Tibial artery (tissue), 4 donors: ENCODE results near the gene LRRC63.

Source experiments
- DNase-seq, 2 donors: peaks; one replicate each; pipeline ENCODE4 v3.0.0-alpha.2; 2019
- H3K27ac ChIP-seq, 2 donors: fragments of 200-600 bp; sonication (generic) in 1 of 2; 1 replicate in 1 of 2; 2 replicates in 1 of 2; pipeline ENCODE4 v1.5.1; 2018 to 2019; ENCODE audit warnings: mild to moderate bottlenecking in 1 of 2
- H3K27me3 ChIP-seq, 2 donors: fragments of 200-600 bp; sonication (generic) in 1 of 2; one replicate each; pipeline versions ENCODE4 v1.5.1 to v1.6.0; 2016 to 2019
- H3K36me3 ChIP-seq, 3 donors: fragments of 200-600 bp; sonication (generic) in 2 of 3; one replicate each; pipeline ENCODE4 v1.5.1; 2016 to 2019; ENCODE audit warnings: mild to moderate bottlenecking in 2 of 3
- H3K4me1 ChIP-seq, 4 donors: fragments of 200-600 bp; sonication (generic) in 2 of 4; 1 replicate in 3 of 4; 2 replicates in 1 of 4; pipeline ENCODE4 v1.5.1; 2016 to 2019
- H3K4me3 ChIP-seq, 2 donors: fragments of 200-600 bp; sonication (generic) in 1 of 2; 1 replicate in 1 of 2; 2 replicates in 1 of 2; pipeline ENCODE4 v1.5.1; 2018 to 2019; ENCODE audit warnings: mild to moderate bottlenecking in 2 of 2
- H3K9me3 ChIP-seq, 3 donors: fragments of 200-600 bp; sonication (generic) in 1 of 3; one replicate each; pipeline ENCODE4 v1.5.1; 2016 to 2019
- intact Hi-C: fragments of 100-400 bp; cut with DNase I; formaldehyde crosslinking; loops from one replicate; pipeline ENCODE4 v1.15.0; 2023; ENCODE audit warnings: low total_unique reads
- TF ChIP-seq, protein P1 (sequence below), 2 experiments: fragments of 200-600 bp in 1 of 2; fragments of 450-650 bp in 1 of 2; IDR thresholded peaks; one replicate each; pipeline ENCODE4 v1.5.1; 2017 to 2019; ENCODE audit warnings: antibody characterized with exemption in 2 of 2, mild to moderate bottlenecking in 1 of 2, moderate library complexity in 1 of 2

The LRRC63 gene

DNA sequence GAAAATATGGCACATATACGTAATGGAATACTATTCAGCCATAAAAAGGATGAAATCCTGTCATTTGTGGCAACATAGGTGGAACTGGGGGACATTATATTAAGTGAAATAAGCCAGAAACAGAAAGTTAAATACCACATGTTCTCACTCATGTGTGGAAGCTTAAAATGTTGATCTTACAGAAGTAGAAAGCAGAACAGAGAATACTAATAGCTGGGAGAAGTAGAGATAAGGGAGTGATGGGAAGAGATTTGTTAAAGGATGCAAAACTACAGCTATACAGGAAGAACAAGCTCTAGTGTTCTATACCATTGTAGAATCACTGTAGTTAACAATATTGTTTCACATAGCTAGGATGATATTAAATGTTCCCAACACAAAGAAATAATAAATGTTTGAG is 107.3 kb downstream of the LRRC63 start:
- H3K36me3 ChIP-seq = no peaks in the 10 kb centered on the region
- no peak for DNase-seq
- no peak overlapping the region for H3K4me3 ChIP-seq
- no peak overlapping the region for H3K27ac ChIP-seq
- no peaks in the 10 kb centered on the region for H3K9me3 ChIP-seq
- no peaks in the 10 kb centered on the region for H3K27me3 ChIP-seq
- TF ChIP-seq, protein P1, sequence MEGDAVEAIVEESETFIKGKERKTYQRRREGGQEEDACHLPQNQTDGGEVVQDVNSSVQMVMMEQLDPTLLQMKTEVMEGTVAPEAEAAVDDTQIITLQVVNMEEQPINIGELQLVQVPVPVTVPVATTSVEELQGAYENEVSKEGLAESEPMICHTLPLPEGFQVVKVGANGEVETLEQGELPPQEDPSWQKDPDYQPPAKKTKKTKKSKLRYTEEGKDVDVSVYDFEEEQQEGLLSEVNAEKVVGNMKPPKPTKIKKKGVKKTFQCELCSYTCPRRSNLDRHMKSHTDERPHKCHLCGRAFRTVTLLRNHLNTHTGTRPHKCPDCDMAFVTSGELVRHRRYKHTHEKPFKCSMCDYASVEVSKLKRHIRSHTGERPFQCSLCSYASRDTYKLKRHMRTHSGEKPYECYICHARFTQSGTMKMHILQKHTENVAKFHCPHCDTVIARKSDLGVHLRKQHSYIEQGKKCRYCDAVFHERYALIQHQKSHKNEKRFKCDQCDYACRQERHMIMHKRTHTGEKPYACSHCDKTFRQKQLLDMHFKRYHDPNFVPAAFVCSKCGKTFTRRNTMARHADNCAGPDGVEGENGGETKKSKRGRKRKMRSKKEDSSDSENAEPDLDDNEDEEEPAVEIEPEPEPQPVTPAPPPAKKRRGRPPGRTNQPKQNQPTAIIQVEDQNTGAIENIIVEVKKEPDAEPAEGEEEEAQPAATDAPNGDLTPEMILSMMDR (IDR thresholded peaks at IDR 0.05) = no peak
- no peaks in the 10 kb centered on the region for H3K4me1 ChIP-seq
- intact Hi-C loops = no loop called here

DNA sequence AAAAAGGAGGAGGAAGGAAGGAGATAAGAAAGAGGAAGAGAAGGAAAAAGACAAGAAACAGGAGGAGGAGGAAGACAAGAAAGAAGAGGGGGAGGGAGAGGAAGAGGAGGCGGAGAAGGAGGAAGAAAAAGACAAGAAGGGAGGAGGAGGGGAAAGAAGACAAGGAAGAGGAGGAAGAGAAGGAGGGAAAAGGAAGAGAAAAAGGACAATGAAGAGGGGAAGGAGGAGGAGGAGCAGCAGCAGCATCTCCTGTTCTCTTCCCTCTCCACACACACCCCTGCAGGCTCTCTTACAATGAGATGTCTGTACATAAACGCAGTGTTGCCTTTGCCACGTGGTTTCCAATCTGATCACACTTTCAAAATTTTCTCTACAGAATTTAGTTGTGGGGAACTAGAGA is 108.7 kb downstream of the LRRC63 start:
- H3K27ac ChIP-seq = no peak overlapping the region
- DNase-seq = no peak
- intact Hi-C loops = no loop called here
- TF ChIP-seq, protein P1 (IDR thresholded peaks at IDR 0.05) = no peak
- H3K4me1 ChIP-seq = no peaks in the 10 kb centered on the region
- H3K27me3 ChIP-seq = peaks cover 0 to 2% of the 10 kb centered on the region in 2 donors
- H3K36me3 ChIP-seq = no peaks in the 10 kb centered on the region
- no peak overlapping the region for H3K4me3 ChIP-seq
- no peaks in the 10 kb centered on the region for H3K9me3 ChIP-seq

DNA sequence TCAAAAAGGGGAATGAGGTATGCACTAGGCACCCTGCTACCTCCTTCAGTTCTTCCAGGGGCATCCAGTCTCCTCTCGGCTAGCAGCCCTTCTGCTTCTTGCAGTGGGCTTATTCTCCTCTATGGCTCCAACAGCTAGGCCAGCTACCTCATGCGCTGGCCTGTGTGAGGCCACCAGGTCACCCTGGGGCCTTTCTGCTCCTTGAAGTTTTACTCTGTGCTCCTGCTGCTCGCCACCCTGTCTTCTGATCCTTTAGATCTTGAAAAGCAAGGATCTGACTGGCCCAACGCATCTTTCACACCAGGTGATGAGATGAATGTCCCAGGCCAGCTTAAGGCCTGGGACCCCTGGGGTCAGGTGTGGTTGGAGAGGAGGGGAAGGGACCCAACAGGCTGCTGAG is 109.1 kb downstream of the LRRC63 start:
- intact Hi-C loops = no loop called here
- H3K9me3 ChIP-seq = no peaks in the 10 kb centered on the region
- no peaks in the 10 kb centered on the region for H3K4me1 ChIP-seq
- H3K36me3 ChIP-seq = no peaks in the 10 kb centered on the region
- peaks cover 0 to 2% of the 10 kb centered on the region in 2 donors for H3K27me3 ChIP-seq
- no peak overlapping the region for H3K27ac ChIP-seq
- H3K4me3 ChIP-seq = no peak overlapping the region
- no peak for DNase-seq
- TF ChIP-seq, protein P1 (IDR thresholded peaks at IDR 0.05) = no peak

DNA sequence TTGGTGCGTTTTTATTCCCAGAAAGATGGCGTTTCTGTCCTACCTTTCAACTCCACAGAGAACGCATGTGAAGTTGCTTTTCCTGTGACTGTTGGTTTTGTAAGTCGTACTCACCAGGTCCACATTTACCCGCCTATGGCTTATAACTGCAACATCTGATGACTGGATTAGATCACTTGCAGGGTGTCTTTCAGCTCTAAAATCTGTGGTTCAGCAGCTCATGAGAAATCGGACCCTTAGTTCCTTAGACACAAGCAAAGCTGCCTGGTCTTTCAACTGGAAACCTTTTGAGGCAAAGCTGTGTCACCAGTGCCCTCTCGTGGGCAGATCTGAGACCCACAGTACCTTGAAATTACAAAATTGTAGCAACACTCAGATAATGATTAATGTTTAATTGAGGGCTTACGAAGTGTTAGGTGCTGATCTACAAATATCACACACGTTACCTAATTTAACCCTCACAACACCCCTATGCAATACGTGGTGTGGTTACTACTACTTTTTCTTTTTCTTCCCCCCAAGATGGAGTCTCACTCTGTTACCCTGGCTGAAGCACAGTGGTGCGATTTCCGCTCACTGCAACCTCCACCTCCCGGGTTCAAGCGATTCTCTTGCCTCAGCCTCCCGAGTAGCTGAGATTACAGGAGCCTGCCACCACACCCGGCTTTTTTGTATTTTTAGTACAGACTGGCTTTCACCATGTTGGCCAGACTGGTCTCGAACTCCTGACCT is 109.9 kb downstream of the LRRC63 start:
- Histone ChIP-seq H3K27me3 (peaks cover 0 to 2% of the 10 kb centered on the region in 2 donors), H3K4me3 (no peak overlapping the region), H3K4me1 (no peaks in the 10 kb centered on the region), H3K36me3 (no peaks in the 10 kb centered on the region), H3K27ac (no peak overlapping the region), H3K9me3 (no peaks in the 10 kb centered on the region)
- DNase-seq = no peak
- TF ChIP-seq, protein P1 (IDR thresholded peaks at IDR 0.05) = peak; percentile 59 to 61
- intact Hi-C loops = no loop called here

DNA sequence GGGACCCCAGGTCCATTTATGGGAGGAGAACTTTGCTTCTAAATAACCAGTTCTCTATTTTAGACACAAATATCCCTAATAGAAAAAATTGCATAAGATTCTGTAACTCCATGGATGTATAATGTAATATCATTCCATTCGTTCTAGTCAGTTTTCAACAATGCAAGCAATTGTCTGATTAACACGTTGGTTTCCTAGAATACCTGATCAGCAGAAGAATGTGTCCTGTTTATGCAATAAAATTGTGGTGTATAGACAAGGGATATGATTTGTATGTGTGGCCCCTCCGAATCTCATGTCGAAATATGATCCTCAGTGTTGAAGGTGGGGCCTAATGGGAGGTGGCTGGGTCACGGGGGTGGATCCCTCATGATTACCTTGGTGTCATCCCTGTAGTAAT is 113.2 kb downstream of the LRRC63 start:
- Histone ChIP-seq H3K9me3 (no peaks in the 10 kb centered on the region), H3K27ac (no peak overlapping the region), H3K27me3 (peaks cover 0 to 2% of the 10 kb centered on the region in 2 donors), H3K4me1 (no peaks in the 10 kb centered on the region), H3K4me3 (no peak overlapping the region), H3K36me3 (no peaks in the 10 kb centered on the region)
- intact Hi-C loops = no loop called here
- no peak for DNase-seq
- TF ChIP-seq, protein P1 (IDR thresholded peaks at IDR 0.05) = no peak
